Measurements from ENCODE around the gene PEDS1.
A peak's percentile ranks its signal among the peaks of the same experiment; 100 is the strongest.
"Not testable (repeated sequence)": the region's sequence is repeated elsewhere in the genome, so short reads cannot be mapped to it uniquely, and the experiment has no call there.

The PEDS1 gene

DNA sequence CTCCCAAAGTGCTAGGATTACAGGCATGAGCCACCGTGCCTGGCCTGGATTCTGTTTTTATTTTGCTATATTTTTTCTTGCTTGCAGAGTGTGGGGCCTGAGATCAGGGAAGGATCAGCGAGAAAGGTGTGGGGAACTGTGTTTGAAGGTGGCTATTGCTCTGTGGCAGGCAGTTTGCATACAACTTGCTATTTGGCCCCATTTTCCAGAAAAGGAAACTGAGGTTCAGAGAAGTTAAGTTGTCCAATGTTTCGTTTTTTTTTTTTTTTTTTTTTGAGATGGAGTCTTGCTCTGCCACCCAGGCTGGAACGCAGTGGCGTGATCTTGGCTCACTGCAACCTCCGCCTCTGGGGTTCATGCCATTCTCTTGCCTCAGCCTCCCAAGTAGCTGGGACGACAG, 8.0 kb upstream of the PEDS1 start:
- not testable (repeated sequence) for DNase-seq

DNA sequence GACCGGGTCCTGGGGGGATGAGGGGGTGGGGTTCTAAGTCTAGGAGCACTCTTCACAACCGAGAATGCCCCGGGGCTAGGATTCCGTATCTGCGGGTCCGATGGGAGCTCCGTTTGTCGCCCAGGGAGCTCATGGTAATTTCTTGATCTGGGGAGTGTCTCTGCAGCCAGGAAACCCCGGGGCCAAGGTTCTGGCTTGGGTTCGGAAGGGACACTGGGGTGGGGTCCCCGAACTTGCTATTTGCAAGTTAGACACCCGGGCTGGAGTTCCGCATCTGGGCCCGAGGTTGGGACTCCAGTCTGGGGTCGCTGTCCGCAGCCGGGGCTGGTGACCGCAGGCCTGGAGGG, 397 bp downstream of the PEDS1 start:
- DNase-seq = peak; percentile 30

GRCh38 chr20:50152394-50153152, 950 bp downstream of the PEDS1 start:
- no peak for DNase-seq

- DNase-seq = no peak
These were observed 2.3 kb downstream of the PEDS1 start for GRCh38 chr20:50151034-50151743.

DNA sequence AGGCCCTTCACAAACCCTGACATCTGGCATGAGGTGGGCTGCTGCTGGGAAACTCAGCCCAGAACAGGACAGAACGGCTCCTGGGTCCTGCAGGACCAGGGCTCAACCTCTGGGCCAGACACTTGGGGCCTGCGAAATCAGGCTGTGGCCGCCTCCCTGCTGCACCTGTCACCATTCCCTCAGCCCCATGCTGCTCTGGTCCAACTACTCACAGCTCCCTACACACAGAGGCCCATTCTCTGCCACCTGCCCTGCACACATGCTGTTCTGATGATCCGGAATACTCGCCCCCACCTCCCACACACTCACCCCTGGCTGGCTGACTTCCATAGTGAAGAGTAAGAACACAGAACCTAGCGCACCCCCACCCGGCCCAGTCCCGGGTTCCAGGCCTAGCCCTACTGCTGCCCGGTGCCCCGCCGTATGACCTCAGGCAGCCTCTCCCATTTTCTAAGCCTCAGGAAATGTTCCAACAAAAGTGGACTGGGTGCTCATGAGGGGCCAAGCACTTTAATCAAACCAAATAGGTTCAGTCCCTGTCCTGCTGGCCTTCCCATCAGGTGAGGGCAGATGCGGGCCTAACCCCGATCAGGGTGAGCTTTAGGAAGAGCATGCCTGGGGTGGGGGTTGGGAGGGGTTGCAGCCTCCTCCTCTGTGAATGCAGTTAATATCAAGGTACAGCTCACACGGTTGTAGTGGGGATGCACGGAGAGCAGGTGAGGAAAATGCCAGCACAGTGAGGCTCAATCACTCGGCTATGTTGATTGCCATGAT, 3.9 kb downstream of the PEDS1 start:
- no peak for DNase-seq

GRCh38 chr20:50146732-50147662, 6.5 kb downstream of the PEDS1 start:
- DNase-seq = no peak

DNA sequence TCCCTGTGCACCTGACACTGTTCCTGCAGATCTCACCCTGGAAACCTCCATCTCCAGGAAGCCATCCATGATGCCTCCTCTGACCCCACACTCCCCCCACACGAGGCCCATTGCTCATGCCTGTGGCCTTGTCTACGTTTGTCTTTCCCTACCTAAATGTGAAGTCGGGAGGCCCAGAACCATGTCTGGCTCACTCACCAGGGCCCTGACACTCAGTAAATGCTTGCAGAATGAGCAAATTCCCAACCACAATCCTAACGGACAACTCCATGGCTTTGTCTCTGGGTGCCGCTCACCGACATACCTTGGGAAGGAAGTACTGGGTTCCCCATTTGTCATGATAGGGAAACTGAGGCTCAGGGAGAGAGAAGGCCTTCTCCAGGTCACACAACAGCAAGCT, 7.3 kb downstream of the PEDS1 start:
- no peak for DNase-seq

GRCh38 chr20:50145566-50145965, 8.0 kb downstream of the PEDS1 start:
- DNase-seq = no peak

DNA sequence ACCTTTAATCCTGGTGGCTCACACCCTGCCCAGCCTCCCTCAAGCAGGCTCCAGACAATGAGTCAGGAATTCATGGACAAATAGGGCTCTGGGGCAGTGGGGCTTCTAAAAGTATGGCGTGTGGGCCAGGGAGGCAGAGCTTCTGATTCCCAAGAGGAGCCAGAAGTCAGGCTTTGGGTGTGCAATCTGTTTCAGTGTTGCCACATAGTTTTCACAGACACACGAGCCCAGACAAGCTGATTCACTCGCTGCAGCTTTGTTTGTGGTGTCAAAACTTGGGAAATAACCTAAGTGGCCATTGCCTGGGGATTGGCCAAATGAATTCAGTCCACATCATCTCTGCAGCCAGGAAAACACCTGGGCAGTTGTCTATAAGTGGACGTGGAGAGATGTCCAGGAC, 9.2 kb downstream of the PEDS1 start:
- DNase-seq = no peak

- no peak for DNase-seq
These were observed 10.7 kb downstream of the PEDS1 start for GRCh38 chr20:50142812-50143211.

- no peak for DNase-seq
These were observed 11.5 kb downstream of the PEDS1 start for GRCh38 chr20:50141811-50142561.

DNA sequence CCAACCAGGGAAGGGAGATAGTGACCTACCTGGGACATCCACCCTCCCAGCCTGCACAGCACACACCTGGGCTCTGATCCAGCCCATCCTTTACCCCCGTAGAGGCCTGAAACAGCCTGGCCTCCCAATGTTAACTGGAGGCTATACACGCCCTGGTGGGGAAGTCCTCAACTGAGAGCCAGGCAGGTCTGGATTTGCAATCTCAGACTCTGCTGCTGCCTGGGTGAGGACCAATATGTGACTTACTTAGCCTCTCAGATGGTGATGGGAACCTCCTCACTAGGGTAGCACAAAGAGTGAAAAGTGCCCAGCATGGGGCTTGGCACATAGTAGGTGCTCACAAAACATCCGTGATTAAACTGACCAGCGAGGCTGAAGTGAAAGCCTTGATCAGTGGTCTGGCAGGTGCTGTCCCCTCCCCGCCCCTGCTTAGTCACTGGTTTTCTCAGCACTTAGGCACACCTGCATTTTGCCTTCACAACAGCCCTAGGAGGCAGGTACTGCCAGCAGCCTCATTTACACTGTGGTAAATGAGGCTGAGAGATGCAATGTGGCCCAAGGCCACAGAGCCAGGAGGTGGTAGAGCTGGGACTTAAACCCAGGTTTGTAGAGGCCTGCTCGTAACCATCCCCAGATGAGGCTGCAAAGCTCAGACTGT, 12.4 kb downstream of the PEDS1 start:
- no peak for DNase-seq

DNA sequence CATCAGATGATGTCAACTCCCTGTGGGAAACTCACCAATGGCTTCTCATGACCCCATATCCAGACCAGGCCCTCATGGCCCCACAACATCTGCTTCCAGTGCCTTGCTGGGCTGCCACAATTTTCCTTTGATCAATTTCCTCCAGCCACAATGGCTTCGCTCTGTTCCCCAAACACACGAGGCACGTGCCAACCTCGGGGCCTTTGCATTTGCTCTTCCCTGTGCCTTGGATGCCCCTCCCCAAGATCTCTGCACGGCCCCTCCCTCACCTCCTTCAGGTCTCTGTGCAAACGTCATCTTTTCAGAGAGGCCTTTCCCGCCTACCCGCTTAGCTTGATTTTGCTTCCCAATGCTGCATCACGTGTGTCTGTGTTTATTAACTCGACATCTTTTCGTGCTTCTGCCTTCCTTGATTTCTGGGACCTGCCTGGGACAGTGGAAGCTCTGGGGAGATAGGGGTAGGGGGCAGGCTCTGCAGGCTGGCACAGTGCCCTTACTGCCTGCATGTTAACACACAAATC, 13.1 kb downstream of the PEDS1 start:
- DNase-seq = no peak

- no peak for DNase-seq
These were observed 14.8 kb downstream of the PEDS1 start for GRCh38 chr20:50138479-50139393.

GRCh38 chr20:50138120-50138478, 15.4 kb downstream of the PEDS1 start:
- no peak for DNase-seq

- not testable (repeated sequence) for DNase-seq
These were observed 15.8 kb downstream of the PEDS1 start for GRCh38 chr20:50137702-50138101.

DNA sequence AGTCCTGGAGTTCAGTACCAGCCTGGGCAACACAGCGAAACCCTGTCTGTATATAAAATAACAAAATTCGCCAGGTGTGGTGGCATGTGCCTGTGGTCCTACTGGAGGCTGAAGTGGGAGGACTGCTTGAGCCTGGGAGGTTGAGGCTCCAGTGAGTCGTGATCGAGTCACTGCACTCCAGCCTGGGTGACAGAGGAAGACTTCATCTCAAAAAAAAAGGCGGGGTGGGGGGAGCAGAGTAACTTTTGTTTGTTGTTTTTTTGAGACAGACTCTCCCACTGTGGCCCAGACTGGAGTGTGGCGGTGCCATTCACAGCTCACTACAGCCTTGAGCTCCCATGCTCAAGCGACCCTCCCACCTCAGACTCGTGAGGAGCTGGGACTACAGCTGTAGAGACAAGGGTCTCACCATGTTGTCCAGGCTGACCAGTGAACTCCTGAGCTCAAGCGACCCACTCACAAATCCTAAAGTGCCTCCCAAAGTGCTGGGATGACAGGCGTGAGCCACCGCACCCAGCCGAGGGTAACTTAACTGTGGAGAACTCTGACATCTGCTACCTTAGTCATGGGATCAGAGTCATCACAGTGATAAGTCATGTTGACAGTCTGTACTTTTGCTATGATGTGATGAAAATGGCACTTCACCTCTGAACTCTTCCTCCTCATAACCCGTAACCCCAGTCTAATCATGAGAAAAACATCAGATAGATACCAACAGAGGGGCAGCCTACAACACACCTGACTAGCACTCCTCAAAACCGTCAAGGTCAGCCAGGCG, 16.5 kb downstream of the PEDS1 start:
- DNase-seq = no peak

DNA sequence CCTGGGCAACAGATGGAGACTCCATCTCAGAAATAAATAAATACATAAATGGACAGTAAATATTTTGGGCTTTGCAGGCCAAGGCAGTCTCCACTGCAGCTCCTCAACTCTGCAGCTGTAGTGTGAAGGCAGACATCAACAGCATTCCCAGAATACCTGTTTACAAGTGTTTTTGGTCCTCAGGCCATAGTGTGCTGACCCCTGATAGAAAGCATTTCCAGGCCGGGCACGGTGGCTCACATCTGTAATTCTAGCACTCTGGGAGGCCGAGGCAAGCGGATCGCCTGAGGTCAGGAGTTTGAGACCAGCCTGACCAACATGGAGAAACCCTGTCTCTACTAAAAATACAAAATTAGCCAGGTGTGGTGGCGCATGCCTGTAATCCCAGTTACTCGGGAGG, 18.4 kb downstream of the PEDS1 start:
- not testable (repeated sequence) for DNase-seq

All from NCI-H345 (cell line).